Small intestine (tissue), 7 donors: Measurements from ENCODE around the gene C12orf75. TPM values are rescaled to one million over a fixed set of nuclear protein-coding genes. Genes with fewer than 3 reads are reported as not detected.
"Not testable (repeated sequence)": the region's sequence is repeated elsewhere in the genome, so short reads cannot be mapped to it uniquely, and the experiment has no call there.

Experiments used
- DNase-seq, 2 donors: peaks; one replicate each; pipeline versions ENCODE4 v3.0.0 to v3.0.0-alpha.2; 2013
- FAIRE-seq: peaks from 2 replicates; lab custom pipeline; 2012; peaks lifted over from hg19 to GRCh38; lab: Jason Lieb, UNC
- H3K27ac ChIP-seq, 3 donors: one replicate each; pipeline ENCODE4 v1.5.1; 2013; ENCODE audit warnings: low read length in 2 of 3, mild to moderate bottlenecking in 2 of 3, control low read depth in 1 of 3, inconsistent platforms in 1 of 3, low read depth in 1 of 3, moderate library complexity in 1 of 3
- H3K27me3 ChIP-seq, 3 donors: one replicate each; pipeline ENCODE4 v1.6.1; 2013; ENCODE audit warnings: low read length in 3 of 3, inconsistent platforms in 1 of 3; ENCODE audit not compliant: control insufficient read depth in 3 of 3, insufficient read depth in 3 of 3
- H3K36me3 ChIP-seq, 3 donors: one replicate each; pipeline ENCODE4 v1.6.1; 2013; ENCODE audit warnings: low read length in 3 of 3, inconsistent platforms in 1 of 3, low read depth in 1 of 3, mild to moderate bottlenecking in 1 of 3, moderate library complexity in 1 of 3; ENCODE audit not compliant: control insufficient read depth in 3 of 3, insufficient read depth in 2 of 3
- H3K4me1 ChIP-seq, 3 donors: one replicate each; pipeline ENCODE4 v1.6.1; 2013; ENCODE audit warnings: low read length in 2 of 3, inconsistent platforms in 1 of 3, low read depth in 1 of 3, mild to moderate bottlenecking in 1 of 3, moderate library complexity in 1 of 3; ENCODE audit not compliant: control insufficient read depth in 3 of 3, insufficient read depth in 2 of 3
- H3K4me3 ChIP-seq, 3 donors: one replicate each; pipeline ENCODE4 v1.5.1; 2013; ENCODE audit warnings: low read length in 3 of 3, control low read depth in 1 of 3, inconsistent platforms in 1 of 3, low read depth in 1 of 3, mild to moderate bottlenecking in 1 of 3, moderate library complexity in 1 of 3
- H3K9me3 ChIP-seq, 2 donors: one replicate each; pipeline ENCODE4 v1.6.1; 2013; ENCODE audit warnings: low read depth in 1 of 2, low read length in 1 of 2; ENCODE audit not compliant: control insufficient read depth in 2 of 2, insufficient read depth in 1 of 2
- WGBS, 3 donors: extraction: QIAGEN DNeasy Blood & Tissue Kit; methylation state at CpG; one replicate each; pipeline ENCODE4 v1.1.7; 2013; 5-methylcytosine and 5-hydroxymethylcytosine counted together
- polyA plus RNA-seq, 4 donors: library from polyadenylated mRNA; stranded (reverse) in 3 of 4; unstranded in 1 of 4; fragments of 200-250 nt in 3 of 4; fragments of 120-200 nt in 1 of 4; gene quantifications; one replicate each; pipeline versions ENCODE4 v1.2.1 to v1.2.3, GENCODE V29; 2013
- donor health status: healthy with polysubstance abuse.
- donor health status: control.
- donor health status: control.
- donor health status: Bipolar disorder and iron deficiency.
- donor health status: healthy.

Gene C12orf75
- polyA plus RNA-seq, 4 donors = 14.2 to 44.7 (median 36.0) TPM

DNA sequence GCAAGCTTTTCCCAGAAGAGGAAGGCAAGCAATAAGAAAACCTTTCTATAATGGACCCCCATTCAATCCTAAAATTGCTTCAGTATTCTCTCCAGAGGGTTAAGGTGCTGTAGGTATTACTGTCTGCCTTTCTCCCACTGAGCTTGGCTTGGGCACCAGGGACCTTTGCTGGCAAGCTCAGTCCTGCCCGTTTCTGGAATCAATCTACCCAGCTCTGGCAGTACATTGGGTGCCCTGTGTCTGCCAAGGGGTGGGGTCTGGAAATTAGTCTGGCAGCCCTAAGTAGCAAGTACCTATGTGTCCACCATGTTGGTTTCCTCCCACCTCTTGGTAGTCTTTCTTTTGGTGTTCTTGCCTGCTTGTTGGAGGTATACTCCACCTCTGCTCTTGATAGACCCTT, 72.6 kb downstream of the C12orf75 start:
- H3K4me3 ChIP-seq = no peak overlapping the region
- no peaks in the 10 kb centered on the region for H3K36me3 ChIP-seq
- no peaks in the 10 kb centered on the region for H3K4me1 ChIP-seq
- DNase-seq (no peak), FAIRE-seq (no peak)
- 57 to 88% (median 64%) methylated on average over 1 of the region's 1 CpG for WGBS, 3 donors
- H3K27me3 ChIP-seq = no peaks in the 10 kb centered on the region
- H3K9me3 ChIP-seq = peaks cover 0 to 10% of the 10 kb centered on the region in 2 donors
- no peak overlapping the region for H3K27ac ChIP-seq

- not testable (repeated sequence) for H3K36me3 ChIP-seq, H3K9me3 ChIP-seq, DNase-seq, FAIRE-seq, H3K4me3 ChIP-seq, H3K4me1 ChIP-seq, H3K27ac ChIP-seq, H3K27me3 ChIP-seq
- WGBS, 3 donors = 95 to 100% (median 97%) methylated on average over 3 of the region's 3 CpGs
These were observed 73.6 kb downstream of the C12orf75 start for GRCh38 chr12:105404134-105404533.

DNA sequence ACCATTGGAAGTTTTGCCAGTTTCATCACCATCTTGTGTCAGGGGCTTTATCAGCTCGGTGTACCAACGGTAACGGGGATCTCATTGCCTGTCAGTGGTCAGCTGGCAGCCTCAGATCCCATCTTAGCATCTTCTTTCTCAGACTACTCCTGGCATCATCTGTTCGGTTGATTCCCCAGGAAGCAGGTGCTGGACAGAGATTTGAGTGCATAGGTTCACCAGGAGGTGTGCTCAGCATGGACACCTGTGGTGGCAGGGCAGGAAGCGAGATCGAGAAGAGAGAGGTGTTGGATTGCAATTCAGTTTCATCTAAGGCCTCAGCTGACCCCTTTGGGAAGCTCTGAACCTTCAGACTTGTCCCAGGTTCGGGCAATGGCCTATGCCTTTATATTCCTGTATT, 76.0 kb downstream of the C12orf75 start:
- FAIRE-seq = no peak
- no peaks in the 10 kb centered on the region for H3K27me3 ChIP-seq
- no peaks in the 10 kb centered on the region for H3K4me1 ChIP-seq
- H3K4me3 ChIP-seq = no peak overlapping the region
- no peaks in the 10 kb centered on the region for H3K36me3 ChIP-seq
- H3K27ac ChIP-seq = no peak overlapping the region
- H3K9me3 ChIP-seq = peaks cover 0 to 10% of the 10 kb centered on the region in 2 donors
- no peak for DNase-seq
- 86 to 92% (median 90%) methylated on average over 7 of the region's 7 CpGs for WGBS, 3 donors

DNA sequence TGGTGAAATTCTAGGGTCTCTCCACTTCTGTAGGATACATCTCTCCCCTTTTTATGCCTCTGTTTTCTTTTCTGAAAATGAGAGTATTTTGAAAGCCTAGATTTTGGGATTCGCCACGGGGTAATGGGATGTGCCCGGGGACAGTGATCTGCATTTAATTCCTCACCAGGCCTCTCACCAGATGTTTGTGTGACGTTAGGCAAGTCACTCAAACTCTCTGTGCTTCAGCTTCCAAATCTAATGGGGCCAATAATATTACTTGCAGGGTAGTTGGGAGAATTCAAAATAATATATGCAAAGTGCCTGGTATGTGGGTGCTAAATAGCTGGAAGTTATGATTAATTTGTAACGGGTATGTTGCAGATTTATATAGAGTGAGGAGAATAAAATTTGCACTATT, 78.8 kb downstream of the C12orf75 start:
- Histone ChIP-seq H3K4me1 (no peaks in the 10 kb centered on the region), H3K36me3 (no peaks in the 10 kb centered on the region), H3K27me3 (no peaks in the 10 kb centered on the region), H3K4me3 (no peak overlapping the region), H3K9me3 (peaks cover 0 to 8% of the 10 kb centered on the region in 2 donors), H3K27ac (no peak overlapping the region)
- DNase-seq (no peak), FAIRE-seq (no peak)
- 85 to 86% (median 85%) methylated on average over 5 of the region's 5 CpGs for WGBS, 3 donors

DNA sequence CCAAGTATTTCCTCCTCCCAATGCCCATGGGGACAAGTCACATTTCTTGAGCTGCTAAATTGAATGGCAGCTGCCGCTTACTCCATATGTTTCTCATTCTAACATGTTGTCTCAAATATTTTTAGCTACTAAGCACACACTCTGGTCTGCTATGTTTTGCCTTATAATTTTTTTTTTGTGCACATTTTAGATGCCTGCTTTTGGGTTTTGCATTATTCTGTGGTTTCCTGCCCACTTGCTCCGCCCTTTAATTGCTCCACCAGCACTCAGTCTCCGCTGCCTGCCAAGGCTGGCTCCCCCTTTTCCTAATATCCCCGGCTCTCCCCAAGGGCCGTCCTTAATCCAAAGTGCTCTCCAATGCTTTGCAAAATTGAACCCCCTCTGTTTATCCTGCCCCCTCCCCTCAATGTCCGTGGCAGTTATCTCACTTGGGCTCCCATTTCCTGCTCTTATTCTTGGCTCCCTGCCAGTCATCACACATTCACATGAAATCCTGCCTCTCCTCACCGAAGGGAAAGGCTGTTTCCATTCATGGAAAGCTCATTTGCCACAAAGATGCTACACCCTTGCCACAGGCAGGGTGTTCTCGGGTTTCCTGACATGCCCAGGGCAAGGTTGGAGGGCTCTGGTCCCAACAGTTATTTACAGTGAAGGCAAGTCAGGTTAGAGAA, 79.4 kb downstream of the C12orf75 start:
- peaks cover 0 to 1% of the 10 kb centered on the region in 2 donors for H3K9me3 ChIP-seq
- DNase-seq (peak; percentile 19 to 36), FAIRE-seq (no peak)
- no peaks in the 10 kb centered on the region for H3K36me3 ChIP-seq
- no peaks in the 10 kb centered on the region for H3K27me3 ChIP-seq
- 15 to 21% (median 15%) methylated on average over 8 of the region's 8 CpGs for WGBS, 3 donors
- no peaks in the 10 kb centered on the region for H3K4me1 ChIP-seq
- H3K4me3 ChIP-seq = no peak overlapping the region
- H3K27ac ChIP-seq = no peak overlapping the region

GRCh38 chr12:105413911-105414487, 83.5 kb downstream of the C12orf75 start:
- no peak for DNase-seq
- Histone ChIP-seq H3K4me3 (no peak overlapping the region), H3K4me1 (no peaks in the 10 kb centered on the region), H3K27ac (no peak overlapping the region), H3K9me3 (no peaks in the 10 kb centered on the region), H3K36me3 (no peaks in the 10 kb centered on the region), H3K27me3 (no peaks in the 10 kb centered on the region)
- WGBS, 3 donors = 91 to 93% (median 93%) methylated on average over 7 of the region's 7 CpGs
- no peak for FAIRE-seq

GRCh38 chr12:105417732-105418131, 87.2 kb downstream of the C12orf75 start:
- Histone ChIP-seq H3K4me1 (no peaks in the 10 kb centered on the region), H3K27ac (no peak overlapping the region), H3K9me3 (no peaks in the 10 kb centered on the region), H3K27me3 (no peaks in the 10 kb centered on the region), H3K4me3 (no peak overlapping the region), H3K36me3 (no peaks in the 10 kb centered on the region)
- 40 to 41% (median 40%) methylated on average over 4 of the region's 4 CpGs for WGBS, 3 donors
- DNase-seq (no peak), FAIRE-seq (no peak)

DNA sequence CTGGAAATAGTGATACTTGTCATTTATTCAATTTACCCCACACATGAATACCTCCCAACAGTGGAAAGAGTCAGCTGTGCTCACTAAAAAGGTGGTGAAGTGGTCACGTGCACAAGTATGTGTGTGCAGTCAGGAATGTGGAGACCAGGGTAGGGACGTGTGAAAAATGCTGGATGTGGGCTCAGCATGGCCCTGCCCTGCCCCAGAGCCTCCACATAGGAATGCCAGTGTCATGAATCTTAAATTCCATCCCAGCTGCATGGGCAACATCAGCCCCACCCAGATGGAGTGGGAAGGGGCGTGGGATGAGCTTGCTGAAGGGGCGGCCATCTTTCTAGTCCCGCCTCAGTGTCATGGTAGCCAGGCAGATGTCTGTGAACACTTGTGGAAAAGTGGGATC, 87.7 kb downstream of the C12orf75 start:
- Histone ChIP-seq H3K27me3 (no peaks in the 10 kb centered on the region), H3K4me3 (no peak overlapping the region), H3K4me1 (no peaks in the 10 kb centered on the region), H3K27ac (no peak overlapping the region), H3K9me3 (no peaks in the 10 kb centered on the region), H3K36me3 (no peaks in the 10 kb centered on the region)
- DNase-seq (no peak), FAIRE-seq (no peak)
- WGBS, 3 donors = 61 to 75% (median 70%) methylated on average over 5 of the region's 5 CpGs
